HG03439 (cell line): ENCODE measurements around the gene TTI1.

Experiments used
- ATAC-seq: cut with Tn5 transposase; IDR thresholded peaks from one replicate; pipeline ENCODE4 v1.9.1; 2021; ENCODE audit warnings: mild to moderate bottlenecking, moderate library complexity; ENCODE audit not compliant: unreplicated experiment

The TTI1 gene

DNA sequence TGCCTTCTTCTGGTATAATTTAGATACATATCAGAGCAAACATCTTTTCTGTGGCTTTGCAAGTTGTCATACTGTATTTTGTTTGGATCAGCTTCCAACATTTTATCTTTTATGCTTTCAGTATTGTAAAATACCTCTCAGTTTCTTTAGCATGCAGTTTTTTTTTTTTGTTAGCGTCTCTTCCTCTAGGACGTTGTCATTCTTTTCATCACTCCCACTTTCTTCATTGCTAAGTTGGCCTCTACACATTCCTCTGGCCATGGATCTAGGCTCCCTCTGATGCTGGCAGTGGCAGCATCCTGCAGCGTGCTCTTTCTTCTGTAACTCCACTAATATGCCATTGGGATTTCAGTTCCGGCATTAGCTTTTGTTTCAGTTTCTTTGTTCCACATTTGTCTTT, 22.0 kb upstream of the TTI1 start:
- no peak for ATAC-seq

DNA sequence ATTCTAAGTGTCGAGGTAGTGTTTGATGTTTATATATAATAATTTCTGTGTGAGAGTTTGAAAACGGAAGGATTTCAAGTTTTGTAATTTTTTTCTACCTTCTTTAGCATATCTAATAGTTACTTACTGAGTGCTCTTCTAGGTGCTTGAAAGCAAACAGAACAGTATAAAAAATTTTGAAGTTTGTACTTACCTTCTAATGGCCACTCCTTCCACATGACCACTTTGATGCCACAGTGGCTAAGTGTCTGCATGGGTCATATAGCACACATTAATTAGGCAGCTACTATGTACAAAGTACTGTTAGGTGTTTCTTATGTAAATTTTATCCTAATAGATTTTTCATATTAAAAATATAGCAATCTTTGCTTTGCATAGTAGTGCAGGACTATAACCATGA, 21.4 kb upstream of the TTI1 start:
- ATAC-seq = no peak

DNA sequence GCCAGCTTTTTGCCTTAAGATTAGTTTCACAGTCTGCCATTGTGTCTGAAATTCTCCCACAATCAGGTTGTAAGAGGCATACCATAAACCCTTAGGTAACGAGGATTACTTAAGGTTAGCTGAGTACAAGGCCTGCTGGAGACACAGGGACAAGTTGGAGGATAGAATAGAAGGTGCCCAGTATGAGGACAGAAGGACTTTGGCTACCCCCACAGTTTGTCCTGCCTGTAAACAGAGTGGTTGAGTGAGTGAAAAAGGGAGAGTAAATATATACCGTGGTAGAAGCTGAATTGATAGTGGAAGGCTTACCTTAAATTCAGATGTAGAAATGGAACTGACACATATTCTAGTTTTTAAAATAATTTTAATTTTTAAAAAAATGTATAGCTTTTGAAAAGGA, 19.6 kb upstream of the TTI1 start:
- ATAC-seq = no peak

DNA sequence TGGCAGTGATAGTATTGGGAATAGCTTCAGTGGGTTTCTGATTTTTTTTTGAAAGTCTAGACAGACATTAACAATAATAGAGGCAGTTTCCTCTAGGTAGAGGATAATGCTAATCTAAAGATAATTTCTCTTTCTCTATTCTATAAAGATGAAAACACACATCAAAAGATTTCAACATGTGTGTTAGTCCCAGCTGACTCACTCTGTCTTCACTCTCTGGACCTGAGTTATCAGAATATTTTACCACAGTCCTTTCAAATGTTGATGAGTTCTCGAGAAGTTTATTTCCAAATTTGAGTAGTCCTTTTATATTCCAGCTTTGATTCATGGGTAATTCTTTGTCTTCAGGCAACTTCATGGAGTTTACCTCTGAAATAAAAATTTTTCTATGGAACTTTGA, 17.4 kb upstream of the TTI1 start:
- no peak for ATAC-seq

DNA sequence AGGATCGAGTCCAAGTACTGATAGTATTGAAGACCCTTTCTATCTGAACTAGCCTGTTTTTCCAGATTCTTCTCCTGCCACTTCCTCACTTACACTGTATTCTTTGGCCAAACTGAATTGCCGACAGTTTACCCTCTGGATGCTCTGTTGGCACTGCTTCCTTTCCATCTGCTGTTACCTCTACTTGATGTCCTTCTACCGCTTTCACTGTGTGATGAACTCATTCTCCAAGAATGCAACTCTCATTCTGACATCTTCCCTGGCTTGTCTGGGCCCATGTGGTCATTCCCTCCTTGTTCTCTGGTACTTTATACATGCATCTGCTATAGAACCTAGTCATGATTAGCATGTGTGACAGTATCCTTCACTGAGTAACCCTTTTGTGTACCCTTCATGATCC, 16.5 kb upstream of the TTI1 start:
- ATAC-seq = no peak

DNA sequence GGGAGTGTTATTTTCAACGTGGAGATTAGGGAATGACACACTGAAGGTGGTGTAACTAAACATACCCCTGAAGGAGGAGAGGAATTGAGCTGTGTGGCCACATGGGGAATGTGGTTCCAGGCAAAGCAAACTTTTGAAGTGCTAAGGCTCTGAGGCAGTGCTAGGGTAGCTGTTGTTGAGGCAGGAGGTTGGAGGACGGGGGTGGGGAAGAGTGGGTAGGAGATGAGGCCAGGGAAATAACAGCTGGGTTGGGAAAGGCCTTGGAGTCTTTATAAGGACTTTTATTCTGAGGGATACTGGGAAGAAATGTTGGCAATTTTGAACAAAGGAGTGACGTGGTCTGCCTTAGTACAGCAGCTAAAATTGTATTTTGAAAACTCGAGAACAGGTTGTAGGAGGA, 13.3 kb upstream of the TTI1 start:
- ATAC-seq = no peak

DNA sequence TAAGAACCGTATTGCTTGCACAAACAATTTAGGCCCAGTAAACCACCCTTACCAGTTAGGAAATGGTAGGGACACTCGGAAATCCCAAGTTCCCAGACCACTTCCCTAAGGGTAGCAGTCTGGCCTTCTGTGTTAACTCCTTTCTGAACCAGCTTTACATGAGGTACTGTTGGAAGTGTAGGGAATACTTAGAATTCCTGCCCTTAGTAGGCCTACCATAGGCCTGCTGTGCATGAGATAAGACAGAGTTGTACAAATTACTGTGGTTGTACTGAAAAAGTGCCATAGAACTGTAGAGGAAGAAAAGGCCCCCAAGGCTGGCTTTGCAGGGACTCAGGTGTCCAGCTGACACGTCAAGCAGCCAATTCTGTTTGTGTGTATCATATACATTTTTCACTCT, 11.4 kb upstream of the TTI1 start:
- no peak for ATAC-seq

DNA sequence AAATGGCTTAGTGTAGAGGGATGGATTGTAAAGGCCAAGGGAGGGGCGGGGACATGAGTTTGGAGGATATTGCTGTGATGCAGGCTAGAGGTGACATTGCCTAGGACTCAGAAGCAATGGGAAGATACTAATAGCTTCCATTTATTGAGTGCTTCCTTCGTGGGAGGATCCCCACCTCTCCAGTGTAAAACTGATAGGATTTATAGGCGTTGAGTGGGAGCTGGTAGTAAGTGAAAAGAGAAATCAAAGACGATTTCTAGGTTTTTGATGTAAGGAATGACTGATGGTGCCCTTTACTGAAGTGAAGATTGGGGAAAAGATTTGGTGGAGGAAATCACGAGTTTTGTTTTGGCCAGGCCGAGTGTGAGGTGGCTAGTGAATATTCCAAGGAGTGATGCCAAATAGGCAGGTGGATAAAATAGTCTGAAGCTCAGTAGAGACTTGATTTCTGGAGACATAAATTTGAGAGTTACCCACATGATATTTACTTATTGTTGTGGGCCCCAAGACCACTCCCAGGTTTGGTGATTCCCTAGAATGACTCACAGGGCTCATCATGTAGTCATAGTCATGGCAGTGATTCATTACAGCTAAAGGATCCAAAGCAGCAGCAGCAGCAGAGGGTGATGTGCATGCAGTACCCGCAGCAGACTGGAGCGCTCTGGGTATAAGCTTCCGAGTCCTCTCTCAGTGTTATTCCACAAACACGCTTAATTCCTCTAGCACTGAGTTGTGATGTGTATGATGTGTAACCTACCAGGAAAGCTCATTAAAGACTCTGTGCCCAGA, 10.4 kb upstream of the TTI1 start:
- no peak for ATAC-seq

DNA sequence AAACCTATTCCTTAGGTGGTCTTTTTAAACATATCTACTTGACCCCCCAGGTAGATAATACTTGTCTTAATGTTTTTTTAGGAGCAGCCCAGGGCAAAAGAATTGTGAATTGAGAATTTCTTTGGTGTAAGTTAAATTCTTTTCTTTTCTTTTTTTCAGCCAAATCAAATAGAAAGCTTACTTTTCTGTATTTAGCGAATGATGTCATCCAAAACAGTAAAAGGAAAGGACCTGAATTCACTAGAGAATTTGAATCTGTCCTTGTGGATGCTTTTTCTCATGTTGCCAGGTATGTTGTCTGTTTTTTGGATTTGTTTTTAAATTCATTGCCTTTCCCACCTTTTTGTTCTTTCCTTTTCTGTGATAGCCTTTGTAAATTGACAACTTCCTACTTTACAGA, 7.0 kb upstream of the TTI1 start:
- ATAC-seq = no peak

DNA sequence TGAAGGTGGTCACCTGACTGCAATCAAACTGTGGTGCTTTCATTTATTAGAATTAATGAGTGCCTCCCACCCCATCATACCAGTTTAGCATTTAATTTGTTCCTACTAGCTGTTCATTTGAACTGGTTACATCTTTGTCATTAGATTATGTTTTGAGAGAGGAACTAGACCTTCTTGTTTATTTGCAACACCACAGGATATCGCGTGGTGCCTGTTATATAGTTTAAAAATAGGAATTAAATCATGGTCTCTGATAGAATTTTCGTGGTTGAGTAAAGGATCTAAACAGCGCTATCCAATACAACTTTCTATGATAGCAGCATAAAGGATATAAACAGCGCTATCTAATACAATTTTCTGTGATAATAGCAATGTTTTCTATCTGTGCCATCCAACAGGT, 3.1 kb upstream of the TTI1 start:
- no peak for ATAC-seq

DNA sequence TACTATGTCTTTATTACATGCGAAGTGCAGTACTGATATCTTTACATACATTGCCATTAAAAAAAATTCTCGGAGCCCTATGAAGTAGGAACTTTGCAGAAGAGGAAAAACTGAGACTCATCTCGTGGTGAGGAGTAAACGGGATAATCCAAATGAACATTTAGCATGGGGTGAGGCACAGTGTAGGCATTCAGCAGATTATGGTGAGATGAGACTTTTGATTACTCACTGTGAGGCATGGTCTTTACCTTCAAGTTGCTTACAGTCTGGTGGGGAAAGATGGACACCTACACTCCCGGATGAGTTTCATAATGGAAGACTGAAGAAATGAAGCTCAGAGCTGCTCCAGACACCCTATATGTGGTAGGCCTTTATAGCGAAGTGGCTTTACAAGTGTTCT, 1.7 kb upstream of the TTI1 start:
- no peak for ATAC-seq

DNA sequence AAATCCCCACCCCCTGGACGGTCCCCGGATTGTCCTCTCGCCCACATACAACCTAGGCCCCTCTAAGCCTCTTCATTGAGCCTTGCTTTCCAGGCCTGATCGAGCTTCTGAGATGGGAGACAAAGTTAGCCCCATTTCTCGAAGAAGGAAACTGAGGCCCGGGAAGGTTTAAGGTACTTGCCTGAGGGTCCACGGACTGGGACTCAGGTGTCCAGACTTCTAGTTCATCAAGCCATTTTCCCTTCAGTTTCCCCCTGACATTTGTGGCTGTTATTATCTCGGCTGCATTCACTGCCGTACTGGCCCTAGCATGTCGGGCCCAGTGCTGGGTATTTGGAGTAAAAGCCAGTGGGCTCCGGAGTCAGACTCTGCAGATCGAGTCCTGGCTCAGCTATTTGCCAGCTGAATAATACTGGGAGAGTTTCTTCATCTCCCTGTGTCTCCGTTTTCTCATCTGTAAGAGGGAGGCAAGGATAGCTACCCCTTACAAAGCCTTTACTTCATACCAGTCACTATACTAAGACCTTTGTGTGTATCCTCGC, 923 bp upstream of the TTI1 start:
- ATAC-seq = peak; percentile 14

DNA sequence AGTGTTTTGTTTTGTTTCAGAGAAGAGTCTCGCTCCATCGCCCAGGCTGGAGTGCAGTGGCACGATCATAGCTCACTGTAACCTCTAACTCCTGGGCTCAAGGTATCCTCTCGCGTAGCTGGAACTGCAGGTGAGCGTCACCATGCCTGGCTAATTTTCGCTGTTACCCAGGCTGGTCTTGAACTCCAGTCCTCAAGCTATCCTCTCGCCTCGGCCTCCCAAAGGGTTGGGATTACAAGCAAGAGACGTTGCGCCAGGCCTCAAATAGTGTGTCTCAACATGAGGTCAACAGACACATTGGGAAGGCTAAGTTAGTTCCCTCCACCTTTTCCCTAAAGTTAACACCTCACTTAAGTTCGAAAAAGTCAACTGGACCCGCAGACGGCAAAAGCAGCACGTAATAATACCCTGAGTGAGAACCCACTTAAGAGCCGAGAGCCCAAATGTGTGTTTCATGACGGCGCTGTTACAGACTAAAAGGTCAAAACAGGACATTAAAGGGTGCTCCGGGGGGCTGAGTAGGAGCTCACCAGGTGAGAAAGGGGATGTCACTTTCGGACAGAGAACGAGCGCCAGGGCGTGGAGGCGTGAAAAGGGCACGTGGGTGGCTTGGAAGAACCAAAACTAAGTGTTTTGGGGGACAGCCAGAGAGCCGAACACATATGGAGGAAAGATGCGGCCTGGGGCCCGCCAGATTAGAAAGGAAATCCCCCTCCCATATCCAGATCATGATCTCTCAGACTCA, 499 bp downstream of the TTI1 start:
- peak; percentile 48 for ATAC-seq

DNA sequence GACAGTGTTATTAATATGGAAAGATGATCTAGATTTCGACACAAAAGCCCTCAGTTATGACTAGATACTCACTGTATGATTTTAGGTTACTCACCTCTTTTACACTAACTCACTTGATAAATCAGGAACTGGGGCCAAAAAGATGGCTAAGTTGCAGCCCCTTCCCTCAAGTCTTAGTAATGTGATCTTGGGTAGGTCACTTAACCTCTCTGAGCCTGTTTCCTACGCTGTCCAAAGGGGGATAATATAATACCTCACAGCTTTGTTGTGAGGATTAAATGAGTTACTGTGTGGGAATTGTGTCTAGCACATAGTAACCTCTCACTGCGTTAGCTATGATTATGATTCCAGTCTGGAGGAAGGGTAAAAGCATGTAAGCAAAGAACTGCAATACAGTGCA, 1.3 kb downstream of the TTI1 start:
- no peak for ATAC-seq

DNA sequence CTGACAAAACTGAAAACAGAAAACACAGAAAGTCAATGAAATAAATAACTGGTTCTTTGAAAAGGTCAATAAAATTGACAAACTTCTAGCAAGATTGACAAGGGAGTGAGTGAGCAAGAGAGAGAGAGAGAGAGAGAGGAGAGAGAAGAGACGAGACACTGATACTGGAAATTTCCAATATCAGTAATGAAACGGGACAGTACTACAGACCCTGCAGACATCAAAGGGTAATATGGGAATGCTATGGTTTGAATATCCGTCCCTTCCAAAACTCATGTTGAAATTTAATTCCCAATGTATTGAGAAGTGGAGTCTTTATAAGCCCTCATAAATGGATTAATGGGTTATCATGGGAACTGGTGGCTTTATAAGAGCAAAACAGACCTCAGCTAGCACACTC, 3.8 kb downstream of the TTI1 start:
- ATAC-seq = no peak

DNA sequence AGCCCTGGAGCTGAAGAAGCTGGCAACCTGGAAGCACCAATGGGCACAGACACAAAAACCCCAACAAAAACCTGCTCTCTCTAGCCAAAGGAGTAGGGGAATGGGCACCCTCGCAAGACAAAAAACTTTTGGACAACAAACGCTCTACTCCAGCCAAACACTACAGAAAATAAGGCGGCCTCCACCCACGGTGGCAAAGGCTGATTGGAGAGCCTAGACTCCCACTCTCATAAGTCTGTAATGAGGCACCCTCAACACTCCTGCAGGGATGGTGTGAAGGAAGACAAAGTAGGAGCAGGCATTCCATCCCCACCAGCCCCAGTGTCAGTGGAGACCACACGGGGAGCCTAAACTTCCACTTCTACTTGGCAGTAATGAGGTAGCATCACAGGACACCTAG, 8.8 kb downstream of the TTI1 start:
- no peak for ATAC-seq

DNA sequence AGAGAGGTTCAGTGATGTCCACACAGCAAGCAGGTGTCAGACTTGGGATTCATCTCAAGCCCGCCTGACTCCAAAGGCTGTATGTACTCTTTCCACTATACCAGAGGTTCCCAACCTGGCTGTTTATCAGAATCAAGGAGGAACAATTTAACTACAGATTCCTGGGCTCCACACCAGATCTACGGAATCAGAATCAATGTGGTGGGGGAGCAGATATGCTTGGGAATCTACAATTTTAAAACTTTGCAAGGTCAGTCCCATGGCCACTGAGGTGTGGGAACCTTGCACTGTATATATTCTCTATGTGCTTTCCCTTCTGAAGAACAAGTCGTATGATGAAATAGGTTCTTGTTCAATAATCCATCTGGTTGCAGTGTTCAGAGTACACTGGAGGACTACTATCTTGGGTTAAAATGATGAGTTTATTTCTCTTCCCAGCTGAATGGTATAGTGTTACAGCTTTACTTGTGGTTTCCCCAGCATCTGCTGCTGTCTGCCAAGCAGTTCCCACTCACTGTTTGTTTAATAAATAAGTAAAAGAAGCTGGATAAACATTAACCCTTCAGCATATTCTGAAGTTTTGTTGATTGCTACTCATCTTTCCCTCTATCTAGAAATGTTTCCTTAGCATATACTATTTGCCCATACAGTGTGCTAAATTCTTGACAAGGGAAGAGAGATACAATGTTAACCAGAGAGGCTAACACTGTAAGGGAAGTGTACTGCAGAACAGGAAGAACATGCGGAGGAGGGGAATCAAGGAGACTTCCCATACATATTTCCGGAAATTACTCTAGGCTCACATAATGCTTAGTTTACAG, 9.9 kb downstream of the TTI1 start:
- ATAC-seq = no peak

DNA sequence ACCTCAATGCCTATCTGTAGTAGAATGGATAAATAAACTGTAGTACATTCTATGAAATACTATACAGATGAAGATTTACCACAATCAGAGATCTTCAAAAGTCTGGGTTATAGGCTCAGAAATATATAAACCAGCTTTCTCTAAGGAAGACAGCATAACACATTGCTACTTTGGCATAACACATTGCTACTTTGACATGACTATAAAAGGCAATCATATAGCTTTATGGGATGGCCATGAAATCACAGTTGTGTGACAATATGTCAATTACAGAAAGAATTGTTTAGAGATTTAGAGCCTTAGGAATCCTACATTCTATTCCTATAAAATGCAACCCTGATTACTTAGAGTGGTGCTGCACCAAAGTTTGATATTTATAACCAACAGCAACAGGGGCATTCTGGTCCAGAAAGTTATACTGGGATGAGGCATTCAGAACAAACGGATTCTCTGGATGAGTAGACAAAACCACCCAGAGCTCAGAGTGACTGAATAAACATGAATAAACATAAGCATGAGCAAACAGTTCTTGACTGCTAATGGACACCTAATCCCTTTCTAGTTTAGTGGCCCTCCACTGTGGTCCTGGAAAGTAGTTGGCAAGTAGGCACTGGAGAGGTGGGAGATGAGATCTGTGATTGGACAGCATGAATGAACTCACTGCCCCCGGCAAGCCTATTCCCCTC, 12.0 kb downstream of the TTI1 start:
- no peak for ATAC-seq

DNA sequence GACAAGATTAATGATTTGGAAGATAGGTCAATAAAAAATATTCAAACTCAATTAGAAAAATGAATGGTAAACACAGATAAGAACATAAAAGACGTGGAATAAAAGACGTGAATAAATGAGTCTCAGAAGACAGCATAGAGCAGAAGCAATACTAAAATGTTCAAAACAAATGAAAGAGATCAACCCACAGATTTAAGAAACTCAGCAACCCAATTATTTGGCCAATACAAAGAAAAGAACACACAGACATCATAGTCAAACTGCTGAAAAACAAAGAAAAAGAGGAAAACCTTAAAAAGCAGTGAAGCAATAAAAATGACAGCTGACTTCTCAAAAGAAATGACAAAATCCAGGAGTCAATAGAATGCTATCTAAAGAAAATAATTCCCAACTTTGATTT, 14.9 kb downstream of the TTI1 start:
- no peak for ATAC-seq

DNA sequence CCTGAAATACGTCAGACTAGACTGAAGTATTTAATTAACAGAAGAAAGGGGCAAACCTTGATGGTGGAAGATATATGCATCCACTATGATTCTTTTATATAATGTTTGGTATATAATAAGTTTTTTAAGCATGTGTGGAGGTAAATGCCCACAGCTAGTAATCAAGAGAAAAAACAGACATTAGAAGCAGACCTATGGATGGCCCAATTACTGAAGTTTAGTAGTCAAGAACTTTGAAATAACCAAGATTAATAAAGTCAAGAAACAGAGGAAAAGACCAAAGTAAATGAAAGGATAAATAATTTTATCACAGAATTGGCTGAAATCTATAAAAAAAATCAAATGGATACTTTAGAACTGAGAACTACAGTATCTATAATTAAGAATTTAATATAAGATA, 15.3 kb downstream of the TTI1 start:
- no peak for ATAC-seq

DNA sequence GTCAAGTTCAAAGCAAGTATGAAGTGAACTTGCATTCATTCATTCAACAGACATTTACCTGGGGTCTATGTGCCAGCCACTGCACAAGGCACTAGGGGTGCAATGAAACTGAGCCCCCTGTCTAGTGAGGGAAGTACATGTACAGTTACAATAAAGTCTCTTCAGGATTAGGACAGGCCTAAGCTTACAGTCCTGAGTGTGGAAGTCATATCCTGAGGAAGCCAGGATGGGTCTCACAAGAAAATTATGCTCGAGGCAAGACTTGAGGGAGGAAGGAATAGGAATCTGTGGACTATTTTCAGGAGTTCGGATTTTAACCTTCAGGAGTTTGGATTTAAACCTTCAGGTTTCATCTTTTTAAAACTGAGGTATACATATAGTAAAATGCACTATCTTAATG, 19.4 kb downstream of the TTI1 start:
- no peak for ATAC-seq
